GM12878 (cell line): ENCODE measurements around the gene SORBS2.

Experiments
- CTCF ChIP-seq, 3 experiments: IDR thresholded peaks in 2 of 3; conservative IDR thresholded peaks in 1 of 3; 2 replicates each; pipeline ENCODE4 v1.5.1; 2011; ENCODE audit warnings: low read depth in 3 of 3, low read length in 3 of 3, mild to moderate bottlenecking in 3 of 3, control low read depth in 2 of 3, moderate library complexity in 2 of 3, inconsistent platforms in 1 of 3, mixed read lengths in 1 of 3; ENCODE audit not compliant: control insufficient read depth in 2 of 3, insufficient read depth in 1 of 3; ENCODE audit errors: extremely low read depth in 1 of 3
- EP300 ChIP-seq, 2 experiments: fragments of 150-350 bp in 1 of 2; IDR thresholded peaks; 2 replicates each; pipeline ENCODE4 v1.6.1; 2011 to 2012; ENCODE audit warnings: low read depth in 2 of 2, low read length in 2 of 2, borderline replicate concordance in 1 of 2, improper control_type of control experiment in 1 of 2, inconsistent platforms in 1 of 2; ENCODE audit not compliant: control insufficient read depth in 1 of 2
- FOXK2 ChIP-seq: fragments of 450-650 bp; IDR thresholded peaks from 2 replicates; pipeline ENCODE4 v1.6.1; 2017; ENCODE audit warnings: mild to moderate bottlenecking, moderate library complexity
- POLR2A ChIP-seq: IDR thresholded peaks from 2 replicates; pipeline ENCODE4 v1.6.1; 2011; ENCODE audit warnings: low read depth, mild to moderate bottlenecking, low read length
- WRNIP1 ChIP-seq: IDR thresholded peaks from 2 replicates; pipeline ENCODE4 v1.6.1; 2011; ENCODE audit warnings: low read depth, low read length, improper control_type of control experiment, borderline replicate concordance

- no peak for TF ChIP-seq FOXK2
- no peak for TF ChIP-seq EP300 (IDR thresholded peaks at IDR 0.05; ENCODE audit: borderline replicate concordance in 1 of 2, control insufficient read depth in 1 of 2, low read depth in 2 of 2, low read length in 2 of 2)
- TF ChIP-seq CTCF (IDR thresholded peaks at IDR 0.05 in 2 of 3, conservative IDR thresholded peaks at IDR 0.05 in 1 of 3; ENCODE audit: control insufficient read depth in 2 of 3, extremely low read depth in 1 of 3, insufficient read depth in 1 of 3, low read depth in 3 of 3, low read length in 3 of 3): no peak
- no peak for TF ChIP-seq POLR2A
- no peak for TF ChIP-seq WRNIP1
Observed at GRCh38 chr4:185591679-185592141, 220.3 kb downstream of the SORBS2 start.
